Measurements from ENCODE around the gene FREM1.

FREM1 gene

DNA sequence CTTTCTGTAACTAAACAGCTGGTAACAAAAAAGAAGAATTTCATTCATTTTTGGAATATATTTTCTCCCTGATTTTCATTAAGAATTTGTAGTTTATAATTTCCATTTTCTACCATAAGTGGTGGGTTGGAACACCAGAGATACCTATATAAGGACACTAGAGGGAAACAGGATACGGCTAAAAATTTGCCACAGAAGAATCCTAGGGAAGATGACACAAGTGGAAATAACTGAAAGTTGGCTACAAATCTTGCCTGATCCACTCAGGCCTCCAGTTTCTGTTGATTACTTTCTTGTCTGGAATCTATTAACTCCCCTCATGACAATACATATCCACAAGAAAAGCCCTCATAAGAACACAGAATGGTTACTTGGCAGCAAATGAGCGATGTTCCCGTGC, 46.8 kb downstream of the FREM1 start:
- peak overlapping the region in 1 of 2 donors; percentile 3 for H3K27ac ChIP-seq
- H3K4me3 ChIP-seq: no peak overlapping the region
- TF ChIP-seq, protein P1, sequence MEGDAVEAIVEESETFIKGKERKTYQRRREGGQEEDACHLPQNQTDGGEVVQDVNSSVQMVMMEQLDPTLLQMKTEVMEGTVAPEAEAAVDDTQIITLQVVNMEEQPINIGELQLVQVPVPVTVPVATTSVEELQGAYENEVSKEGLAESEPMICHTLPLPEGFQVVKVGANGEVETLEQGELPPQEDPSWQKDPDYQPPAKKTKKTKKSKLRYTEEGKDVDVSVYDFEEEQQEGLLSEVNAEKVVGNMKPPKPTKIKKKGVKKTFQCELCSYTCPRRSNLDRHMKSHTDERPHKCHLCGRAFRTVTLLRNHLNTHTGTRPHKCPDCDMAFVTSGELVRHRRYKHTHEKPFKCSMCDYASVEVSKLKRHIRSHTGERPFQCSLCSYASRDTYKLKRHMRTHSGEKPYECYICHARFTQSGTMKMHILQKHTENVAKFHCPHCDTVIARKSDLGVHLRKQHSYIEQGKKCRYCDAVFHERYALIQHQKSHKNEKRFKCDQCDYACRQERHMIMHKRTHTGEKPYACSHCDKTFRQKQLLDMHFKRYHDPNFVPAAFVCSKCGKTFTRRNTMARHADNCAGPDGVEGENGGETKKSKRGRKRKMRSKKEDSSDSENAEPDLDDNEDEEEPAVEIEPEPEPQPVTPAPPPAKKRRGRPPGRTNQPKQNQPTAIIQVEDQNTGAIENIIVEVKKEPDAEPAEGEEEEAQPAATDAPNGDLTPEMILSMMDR (IDR thresholded peaks at IDR 0.05): no peak
- DNase-seq (ENCODE audit: low spot score): no peak

DNA sequence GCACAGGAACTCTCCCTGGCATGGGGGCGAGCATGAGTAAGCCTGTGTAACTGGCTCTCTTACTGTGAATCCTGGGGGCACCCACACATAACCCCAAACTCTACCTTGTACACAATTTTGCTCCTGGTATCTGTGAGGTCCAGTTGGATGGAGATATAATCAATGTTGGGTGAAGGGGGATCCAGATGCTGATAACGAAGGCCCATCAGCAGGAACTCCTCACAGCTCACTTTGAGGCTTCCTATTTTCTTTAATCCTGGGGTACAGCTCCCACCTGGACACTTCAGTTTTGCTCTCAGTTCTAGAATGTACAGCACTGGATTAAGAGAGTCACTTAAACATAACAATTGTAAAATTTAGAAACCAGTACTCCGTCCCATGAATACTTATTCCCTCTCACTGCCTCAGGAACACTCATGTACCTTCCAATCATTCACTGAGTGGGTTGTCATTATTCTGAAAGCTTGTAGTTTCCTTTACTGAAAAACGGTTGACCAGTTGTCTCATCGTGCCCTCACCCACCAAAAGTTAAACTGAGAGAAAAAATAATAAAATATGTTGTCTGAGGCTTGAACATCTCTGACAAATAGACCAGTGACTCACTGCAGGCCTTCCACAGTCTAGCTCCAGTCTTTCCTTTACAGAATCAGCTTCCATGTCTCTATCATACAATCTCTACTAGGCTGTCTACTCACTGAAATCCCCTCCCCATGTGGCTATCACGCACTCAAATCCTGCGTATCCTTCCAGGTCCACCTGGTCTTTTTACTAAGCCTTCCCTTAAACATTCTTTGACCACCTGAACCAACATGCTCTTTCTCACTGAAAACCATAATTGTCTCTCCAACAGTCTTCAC, 52.6 kb downstream of the FREM1 start:
- Histone ChIP-seq H3K27ac (no peak overlapping the region), H3K4me3 (no peak overlapping the region)
- TF ChIP-seq, protein P1 (IDR thresholded peaks at IDR 0.05): no peak
- DNase-seq (ENCODE audit: low spot score): no peak

DNA sequence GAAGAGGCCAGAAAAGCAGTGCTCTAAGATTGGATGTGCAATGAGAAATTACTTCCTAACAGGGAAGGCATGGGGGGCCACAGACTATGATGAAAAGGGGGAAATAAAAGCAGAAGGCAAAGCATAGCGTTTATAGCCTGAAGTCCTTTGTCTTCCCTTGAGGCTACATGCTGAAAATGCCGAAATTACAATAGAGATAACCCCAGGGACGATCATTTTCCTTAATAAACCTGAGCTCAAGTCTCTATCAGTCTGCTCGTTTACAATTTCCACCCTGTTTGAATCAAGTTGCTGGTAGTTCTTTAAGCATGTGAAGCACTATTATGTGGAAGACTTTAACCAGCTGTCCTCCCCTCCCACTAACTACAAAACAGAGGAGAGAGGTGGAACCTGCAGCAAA, 60.4 kb downstream of the FREM1 start:
- DNase-seq (ENCODE audit: low spot score): no peak
- Histone ChIP-seq H3K27ac (no peak overlapping the region), H3K4me3 (no peak overlapping the region)
- TF ChIP-seq, protein P1 (IDR thresholded peaks at IDR 0.05): no peak

DNA sequence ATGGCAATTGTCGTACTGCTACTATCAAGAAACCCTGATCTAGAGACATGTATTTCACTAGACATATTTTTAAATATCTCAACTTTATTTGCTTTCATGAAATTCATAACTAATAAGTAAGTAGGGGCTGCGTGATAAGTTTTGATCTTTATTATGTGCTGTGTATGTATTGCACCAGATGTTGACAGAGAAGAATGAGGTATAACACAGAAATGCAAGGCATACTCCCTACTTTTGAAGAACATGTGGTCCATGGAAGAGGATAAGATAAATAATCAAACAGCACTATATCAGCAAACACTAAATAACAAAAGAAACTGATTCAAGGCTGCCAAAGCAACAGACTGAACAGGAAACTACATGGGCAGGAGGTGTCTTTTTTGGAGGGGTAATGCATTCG, 60.9 kb downstream of the FREM1 start:
- no peak for DNase-seq (ENCODE audit: low spot score)
- TF ChIP-seq, protein P1 (IDR thresholded peaks at IDR 0.05): no peak
- Histone ChIP-seq H3K4me3 (no peak overlapping the region), H3K27ac (no peak overlapping the region)

DNA sequence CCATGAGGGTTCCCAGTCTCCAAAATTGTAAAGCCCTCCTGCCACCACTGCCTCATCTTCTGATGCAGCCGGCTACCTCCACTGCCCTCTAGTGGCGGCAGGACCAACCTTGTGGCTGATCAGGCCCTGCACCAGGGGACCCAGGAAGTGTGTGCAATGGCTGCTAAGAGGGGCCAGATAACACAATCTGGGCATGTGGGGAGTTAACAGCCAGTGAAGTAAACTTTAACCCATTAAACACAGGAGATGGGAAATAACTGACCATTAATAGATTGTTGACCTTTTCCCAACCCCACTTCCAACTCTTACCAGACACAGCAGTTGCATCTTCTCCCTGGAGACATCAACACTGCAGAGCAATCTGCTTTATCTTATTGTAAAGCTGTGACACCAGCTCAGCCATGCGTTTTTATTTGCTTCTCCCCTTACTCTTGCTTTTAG, 63.3 kb downstream of the FREM1 start:
- Histone ChIP-seq H3K27ac (no peak overlapping the region), H3K4me3 (no peak overlapping the region)
- TF ChIP-seq, protein P1 (IDR thresholded peaks at IDR 0.05): peak; percentile 46
- DNase-seq (ENCODE audit: low spot score): no peak

DNA sequence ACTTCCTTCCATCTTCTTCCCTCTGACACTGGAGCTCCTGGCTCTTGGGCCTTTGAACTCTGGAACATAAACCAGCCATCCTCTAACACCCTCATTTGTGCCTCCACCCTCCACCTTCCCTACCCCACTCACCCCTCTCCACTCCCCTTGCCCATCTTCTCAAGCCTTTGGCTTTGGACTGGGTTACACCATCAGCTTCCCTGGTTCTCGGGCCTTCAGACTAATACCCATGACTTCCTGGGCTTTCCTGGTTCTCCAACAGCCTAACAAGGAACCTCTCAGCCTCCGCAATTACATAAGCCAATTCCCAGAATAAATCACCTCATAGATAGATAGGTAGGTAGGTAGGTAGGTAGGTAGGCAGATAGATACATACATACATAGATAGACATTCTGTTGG, 67.1 kb downstream of the FREM1 start:
- H3K27ac ChIP-seq: no peak overlapping the region
- H3K4me3 ChIP-seq: no peak overlapping the region
- DNase-seq (ENCODE audit: low spot score): no peak
- TF ChIP-seq, protein P1 (IDR thresholded peaks at IDR 0.05): no peak

DNA sequence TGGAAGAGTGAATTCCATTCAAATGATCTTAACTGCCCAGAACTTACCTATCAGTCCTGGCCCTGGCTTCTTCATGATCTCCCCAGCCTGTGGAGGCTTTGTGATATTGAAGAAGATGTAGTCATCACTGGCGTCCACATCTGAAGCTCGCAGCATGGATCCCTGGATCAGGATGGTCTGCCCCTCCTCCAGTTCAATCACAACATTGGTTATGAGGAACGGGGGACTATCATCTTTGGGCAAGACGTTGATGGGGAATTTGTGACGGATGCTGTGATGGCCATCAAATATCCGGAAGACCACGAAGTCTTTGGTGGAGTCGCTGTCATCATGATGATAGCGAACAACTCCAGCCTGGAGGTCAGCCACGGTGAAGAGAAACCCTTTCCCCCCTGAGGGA, 68.0 kb downstream of the FREM1 start:
- Histone ChIP-seq H3K27ac (no peak overlapping the region), H3K4me3 (no peak overlapping the region)
- no peak for DNase-seq (ENCODE audit: low spot score)
- TF ChIP-seq, protein P1 (IDR thresholded peaks at IDR 0.05): no peak

Data from coronary artery (tissue), 2 donors.